VCaP (cell line): ENCODE results near the gene MMP1.
A peak's percentile ranks its signal among the peaks of the same experiment; 100 is the strongest.

Experiments
- H3K27ac ChIP-seq: fragments of 450-650 bp; 2 replicates; pipeline ENCODE4 v1.5.1; 2017
- TF ChIP-seq, protein P1 (sequence below): fragments of 450-650 bp; conservative IDR thresholded peaks from 2 replicates; pipeline ENCODE4 v1.5.1; 2017; ENCODE audit warnings: mild to moderate bottlenecking, moderate library complexity

The MMP1 gene

DNA sequence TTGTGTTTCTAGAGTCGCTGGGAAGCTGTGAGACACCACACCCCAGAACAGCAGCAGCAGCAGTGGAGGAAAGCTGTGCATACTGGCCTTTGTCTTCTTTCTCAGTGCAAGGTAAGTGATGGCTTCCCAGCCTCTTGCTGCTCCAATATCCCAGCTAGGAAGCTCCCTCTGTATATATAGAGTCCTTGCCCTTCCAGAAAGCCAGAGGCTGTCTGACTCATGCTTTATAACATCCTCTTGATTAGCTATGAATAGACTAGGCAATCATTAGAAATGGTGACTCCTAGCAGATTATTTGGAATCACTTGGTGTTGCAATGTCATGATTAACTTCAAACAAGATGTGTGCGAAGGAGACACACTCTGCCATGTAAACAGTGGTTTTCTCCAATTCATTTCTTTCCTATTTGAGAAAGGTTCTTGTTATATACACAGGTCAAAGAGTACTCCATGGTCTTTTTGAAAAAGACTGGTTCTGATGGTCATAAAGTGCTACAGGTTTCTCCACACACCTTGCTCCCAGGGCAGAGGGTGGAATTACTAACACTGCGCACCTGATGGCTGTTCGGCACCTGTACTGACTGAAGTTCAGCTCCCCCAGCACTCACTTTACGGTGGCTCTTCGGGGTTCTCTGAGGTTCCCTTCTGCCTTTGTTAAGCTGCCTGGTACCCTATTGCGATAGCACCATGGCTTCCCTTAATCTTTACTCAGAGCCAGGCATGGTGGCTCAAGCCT is at the start of gene MMP1:
Gene MMP1, minus strand, starts transcription at position 149 of the 735 bp plus-strand sequence. Its CDS starts 68 bp downstream, at position 81.
- TF ChIP-seq, protein P1, sequence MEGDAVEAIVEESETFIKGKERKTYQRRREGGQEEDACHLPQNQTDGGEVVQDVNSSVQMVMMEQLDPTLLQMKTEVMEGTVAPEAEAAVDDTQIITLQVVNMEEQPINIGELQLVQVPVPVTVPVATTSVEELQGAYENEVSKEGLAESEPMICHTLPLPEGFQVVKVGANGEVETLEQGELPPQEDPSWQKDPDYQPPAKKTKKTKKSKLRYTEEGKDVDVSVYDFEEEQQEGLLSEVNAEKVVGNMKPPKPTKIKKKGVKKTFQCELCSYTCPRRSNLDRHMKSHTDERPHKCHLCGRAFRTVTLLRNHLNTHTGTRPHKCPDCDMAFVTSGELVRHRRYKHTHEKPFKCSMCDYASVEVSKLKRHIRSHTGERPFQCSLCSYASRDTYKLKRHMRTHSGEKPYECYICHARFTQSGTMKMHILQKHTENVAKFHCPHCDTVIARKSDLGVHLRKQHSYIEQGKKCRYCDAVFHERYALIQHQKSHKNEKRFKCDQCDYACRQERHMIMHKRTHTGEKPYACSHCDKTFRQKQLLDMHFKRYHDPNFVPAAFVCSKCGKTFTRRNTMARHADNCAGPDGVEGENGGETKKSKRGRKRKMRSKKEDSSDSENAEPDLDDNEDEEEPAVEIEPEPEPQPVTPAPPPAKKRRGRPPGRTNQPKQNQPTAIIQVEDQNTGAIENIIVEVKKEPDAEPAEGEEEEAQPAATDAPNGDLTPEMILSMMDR: no peak
- H3K27ac ChIP-seq: no peak within 1 kb of the TSS

DNA sequence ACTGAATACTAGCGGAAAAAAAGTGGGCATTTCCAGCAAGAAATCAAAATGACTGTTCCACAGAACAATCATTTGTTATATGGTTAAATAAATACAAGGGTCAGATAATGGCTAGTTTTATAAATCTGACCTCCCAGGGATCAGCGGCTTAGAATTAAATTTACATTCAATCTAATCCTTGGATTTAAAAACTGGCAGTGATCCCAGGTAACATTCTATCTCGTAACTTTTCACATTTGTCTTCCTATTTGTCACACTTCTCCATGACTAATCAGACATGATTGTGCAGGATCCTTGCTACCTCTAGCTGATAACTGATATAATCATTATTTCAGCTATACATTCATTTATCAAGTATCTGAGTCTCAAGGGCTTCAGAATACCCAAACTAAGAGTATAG is 48.3 kb upstream of the MMP1 start:
- H3K27ac ChIP-seq: no peak overlapping the region
- TF ChIP-seq, protein P1: no peak

DNA sequence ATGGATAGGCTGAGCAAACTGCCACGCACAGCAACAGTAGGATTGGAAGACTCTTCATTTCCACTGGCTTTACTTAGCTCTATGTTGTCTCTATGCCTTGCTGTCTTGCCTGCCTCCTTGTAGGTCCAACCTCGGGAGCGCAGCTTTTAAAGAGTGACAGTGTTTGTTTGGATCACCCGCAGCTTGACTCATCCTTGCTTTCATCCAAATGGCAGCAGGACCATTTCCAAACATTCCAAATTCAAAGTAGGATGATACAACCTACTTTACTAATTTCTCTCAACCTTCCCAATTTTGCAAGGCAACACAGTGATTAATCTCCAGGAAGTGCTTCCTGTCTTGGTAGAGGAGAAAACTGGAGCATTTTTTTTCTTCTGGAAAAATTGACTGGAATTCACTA is 45.5 kb upstream of the MMP1 start, which contains the start of gene MMP3:
Gene MMP3, minus strand, starts transcription at position 121 of the 400 bp plus-strand sequence. Its CDS starts 63 bp downstream, at position 58.
- TF ChIP-seq, protein P1: no peak

DNA sequence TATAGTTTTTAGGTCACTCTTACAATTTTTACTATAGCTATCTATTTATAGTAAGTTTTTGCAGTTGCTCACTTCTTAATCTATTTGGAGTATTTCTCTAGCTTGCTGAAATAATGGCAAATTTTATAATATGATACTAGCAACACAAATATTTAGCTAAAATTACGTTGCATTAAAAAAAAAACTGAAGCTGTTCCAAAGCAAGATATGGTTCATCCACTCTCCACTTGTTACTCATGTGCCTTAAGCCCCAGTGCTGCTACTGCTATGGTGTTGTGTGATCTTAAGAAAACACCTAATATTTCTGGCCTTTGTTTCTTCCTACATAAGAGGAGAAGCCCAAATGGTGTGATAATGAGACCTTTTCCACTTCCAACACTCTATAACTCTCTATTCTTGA is 45.0 kb upstream of the MMP1 start:
- TF ChIP-seq, protein P1: no peak
- H3K27ac ChIP-seq: no peak overlapping the region

More for the DNA sequence above, 45.5 kb upstream of the MMP1 start, which contains the start of gene MMP3:
- H3K27ac ChIP-seq: no peak within 1 kb of the TSS

DNA sequence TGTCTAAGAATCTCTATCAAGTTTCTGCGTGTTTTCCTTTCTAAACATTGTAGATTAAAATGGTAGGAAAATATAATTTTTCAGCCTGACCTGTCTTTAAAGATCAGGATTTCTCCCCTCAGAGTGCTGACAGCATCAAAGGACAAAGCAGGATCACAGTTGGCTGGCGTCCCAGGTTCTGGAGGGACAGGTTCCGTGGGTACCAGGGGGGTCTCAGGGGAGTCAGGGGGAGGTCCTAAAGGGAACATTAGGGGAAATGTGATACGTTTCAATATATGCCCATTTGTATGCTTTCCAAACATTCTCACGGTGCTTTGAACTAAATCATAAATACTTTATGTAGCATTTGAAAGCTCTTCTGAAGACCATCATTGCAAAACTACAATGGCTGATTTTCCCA is 42.1 kb upstream of the MMP1 start:
- TF ChIP-seq, protein P1: no peak
- H3K27ac ChIP-seq: peak overlapping the region; percentile 1; the same call in 1 of the 2 replicates

DNA sequence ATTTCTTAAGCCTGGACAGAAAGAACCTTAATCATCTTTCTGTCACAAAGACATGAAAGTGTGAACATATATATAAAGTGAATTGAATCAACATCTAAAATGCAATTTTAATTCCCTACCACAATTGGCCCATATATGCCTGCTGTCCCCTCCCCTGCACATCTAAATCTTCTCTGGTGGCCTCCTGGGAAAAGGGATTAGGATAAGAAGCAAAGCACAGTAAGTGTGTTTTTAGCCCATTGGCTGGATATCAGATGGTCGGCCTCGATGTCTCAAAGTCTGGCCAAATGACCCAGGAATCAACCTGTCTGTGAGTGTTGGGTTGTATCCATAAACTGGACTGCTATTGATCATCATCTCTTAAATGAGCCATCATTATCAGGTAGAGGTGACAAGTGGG is 39.7 kb upstream of the MMP1 start:
- H3K27ac ChIP-seq: peak overlapping the region; percentile 96; the same call in 1 of the 2 replicates
- TF ChIP-seq, protein P1: no peak

DNA sequence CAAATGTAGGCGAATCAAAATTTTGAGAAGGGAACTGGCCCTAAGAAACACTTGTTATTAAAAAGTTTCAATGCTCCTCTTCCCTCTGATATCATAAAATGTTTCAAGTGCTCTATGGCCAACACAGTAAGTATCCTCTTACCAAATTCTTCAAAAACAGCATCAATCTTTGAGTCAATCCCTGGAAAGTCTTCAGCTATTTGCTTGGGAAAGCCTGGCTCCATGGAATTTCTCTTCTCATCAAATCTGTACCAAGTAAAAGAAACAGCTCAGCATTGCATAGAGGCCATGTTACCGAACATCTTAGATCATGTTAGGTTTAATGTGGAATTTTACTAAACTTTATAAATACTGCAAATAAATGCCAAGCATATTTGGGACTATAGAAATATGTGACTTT is 39.2 kb upstream of the MMP1 start:
- TF ChIP-seq, protein P1: no peak
- H3K27ac ChIP-seq: peak overlapping the region; percentile 96
